Loucy (cell line): ENCODE data around the gene PFAS.

Experiments used
- CTCF ChIP-seq: fragments of 200-600 bp; sonication (generic); conservative IDR thresholded peaks from 2 replicates; pipeline ENCODE4 v1.5.1; 2014; ENCODE audit warnings: mild to moderate bottlenecking, antibody characterized with exemption, low read length
- EZH2phosphoT487 ChIP-seq: fragments of 200-600 bp; IDR thresholded peaks from 2 replicates; pipeline ENCODE4 v1.6.1; 2018; ENCODE audit warnings: antibody characterized with exemption, mild to moderate bottlenecking, moderate library complexity, borderline replicate concordance

- TF ChIP-seq CTCF (no peak), EZH2phosphoT487 (no peak)
Measured at GRCh38 chr17:8234361-8235270, 14.5 kb upstream of the PFAS start.
